ENCODE measurements around the gene DNAAF3. TPM values are rescaled to one million over a fixed set of nuclear protein-coding genes. Genes with fewer than 3 reads are reported as not detected.

Gene DNAAF3
- total RNA-seq, 1 experiment from 2014 or later: 4.2 TPM

GRCh38 chr19:55179606-55180484 lies 13.4 kb upstream of the DNAAF3 start, which contains the start of gene SYT5:
Gene SYT5, minus strand, starts transcription at chr19:55180289. Its CDS starts 1,248 bp downstream, at chr19:55179041.
- TF ChIP-seq CTCF (conservative IDR thresholded peaks at IDR 0.05; ENCODE audit: low read depth, low read length) (no peak), EZH2 (IDR thresholded peaks at IDR 0.05; ENCODE audit: borderline replicate concordance, low read depth, low read length, poor library complexity, severe bottlenecking) (no peak)
- Histone ChIP-seq H3K36me3 (ENCODE audit: insufficient read depth, low read length, poor library complexity, severe bottlenecking) (no peaks in the 10 kb centered on the region), H3K4me1 (ENCODE audit: insufficient read depth, low read length, poor library complexity, severe bottlenecking) (peaks cover 9% of the 10 kb centered on the region), H3K9me3 (ENCODE audit: low read depth, low read length, poor library complexity, severe bottlenecking) (no peaks in the 10 kb centered on the region), H3K27me3 (replicated peaks; ENCODE audit: insufficient read depth, low read depth, low read length, poor library complexity) (peaks cover 35% of the 10 kb centered on the region), H3K4me3 (ENCODE audit: low read depth, low read length, poor library complexity, severe bottlenecking) (peak within 1 kb of the TSS; percentile 29), H3K27ac (ENCODE audit: low read depth, low read length, poor library complexity, severe bottlenecking) (no peak within 1 kb of the TSS)
- ChIA-PET POLR2A (ENCODE audit: low non-redundant PET) (no interaction called here), CTCF (no interaction called here)
- DNase-seq (ENCODE audit: low spot score): peak; percentile 57
- BruUV-seq (replicated peaks): no TSS peak
- intact Hi-C loops (cut with micrococcal nuclease; ENCODE audit: unreplicated experiment): loop anchor here (5.0 kb wide), 1 partner anchor 37 kb away; no protein-coding TSS in a partner anchor

GRCh38 chr19:55178781-55179599 lies 12.6 kb upstream of the DNAAF3 start:
- peaks cover 9% of the 10 kb centered on the region for H3K4me1 ChIP-seq (ENCODE audit: insufficient read depth, low read length, poor library complexity, severe bottlenecking)
- H3K36me3 ChIP-seq (ENCODE audit: insufficient read depth, low read length, poor library complexity, severe bottlenecking): no peaks in the 10 kb centered on the region
- peaks cover 35% of the 10 kb centered on the region for H3K27me3 ChIP-seq (replicated peaks; ENCODE audit: insufficient read depth, low read depth, low read length, poor library complexity)
- intact Hi-C loops (cut with micrococcal nuclease; ENCODE audit: unreplicated experiment): loop anchor here (5.0 kb wide), 1 partner anchor 38 kb away; no protein-coding TSS in a partner anchor
- BruUV-seq (replicated peaks): no TSS peak
- ChIA-PET CTCF (no interaction called here), POLR2A (ENCODE audit: low non-redundant PET) (no interaction called here)
- H3K4me3 ChIP-seq (ENCODE audit: low read depth, low read length, poor library complexity, severe bottlenecking): peak overlapping the region; percentile 29
- no peaks in the 10 kb centered on the region for H3K9me3 ChIP-seq (ENCODE audit: low read depth, low read length, poor library complexity, severe bottlenecking)
- TF ChIP-seq CTCF (conservative IDR thresholded peaks at IDR 0.05; ENCODE audit: low read depth, low read length) (no peak), EZH2 (IDR thresholded peaks at IDR 0.05; ENCODE audit: borderline replicate concordance, low read depth, low read length, poor library complexity, severe bottlenecking) (no peak)
- DNase-seq (ENCODE audit: low spot score): peak; percentile 92
- no peak overlapping the region for H3K27ac ChIP-seq (ENCODE audit: low read depth, low read length, poor library complexity, severe bottlenecking)

GRCh38 chr19:55176076-55176475 lies 9.7 kb upstream of the DNAAF3 start:
- no peak for DNase-seq (ENCODE audit: low spot score)
- ChIA-PET POLR2A (ENCODE audit: low non-redundant PET) (no interaction called here), CTCF (no interaction called here)
- no TSS peak for BruUV-seq (replicated peaks)
- no peak overlapping the region for H3K4me3 ChIP-seq (ENCODE audit: low read depth, low read length, poor library complexity, severe bottlenecking)
- H3K36me3 ChIP-seq (ENCODE audit: insufficient read depth, low read length, poor library complexity, severe bottlenecking): no peaks in the 10 kb centered on the region
- intact Hi-C loops (cut with micrococcal nuclease; ENCODE audit: unreplicated experiment): loop anchor here (5.0 kb wide), 1 partner anchor 41 kb away; no protein-coding TSS in a partner anchor
- no peaks in the 10 kb centered on the region for H3K9me3 ChIP-seq (ENCODE audit: low read depth, low read length, poor library complexity, severe bottlenecking)
- peaks cover 18% of the 10 kb centered on the region for H3K27me3 ChIP-seq (replicated peaks; ENCODE audit: insufficient read depth, low read depth, low read length, poor library complexity)
- H3K27ac ChIP-seq (ENCODE audit: low read depth, low read length, poor library complexity, severe bottlenecking): no peak overlapping the region
- TF ChIP-seq EZH2 (IDR thresholded peaks at IDR 0.05; ENCODE audit: borderline replicate concordance, low read depth, low read length, poor library complexity, severe bottlenecking) (no peak), CTCF (conservative IDR thresholded peaks at IDR 0.05; ENCODE audit: low read depth, low read length) (no peak)
- H3K4me1 ChIP-seq (ENCODE audit: insufficient read depth, low read length, poor library complexity, severe bottlenecking): peaks cover 9% of the 10 kb centered on the region

All from A673 (cell line).